Measurements from ENCODE around the gene ARHGEF28.

DNA sequence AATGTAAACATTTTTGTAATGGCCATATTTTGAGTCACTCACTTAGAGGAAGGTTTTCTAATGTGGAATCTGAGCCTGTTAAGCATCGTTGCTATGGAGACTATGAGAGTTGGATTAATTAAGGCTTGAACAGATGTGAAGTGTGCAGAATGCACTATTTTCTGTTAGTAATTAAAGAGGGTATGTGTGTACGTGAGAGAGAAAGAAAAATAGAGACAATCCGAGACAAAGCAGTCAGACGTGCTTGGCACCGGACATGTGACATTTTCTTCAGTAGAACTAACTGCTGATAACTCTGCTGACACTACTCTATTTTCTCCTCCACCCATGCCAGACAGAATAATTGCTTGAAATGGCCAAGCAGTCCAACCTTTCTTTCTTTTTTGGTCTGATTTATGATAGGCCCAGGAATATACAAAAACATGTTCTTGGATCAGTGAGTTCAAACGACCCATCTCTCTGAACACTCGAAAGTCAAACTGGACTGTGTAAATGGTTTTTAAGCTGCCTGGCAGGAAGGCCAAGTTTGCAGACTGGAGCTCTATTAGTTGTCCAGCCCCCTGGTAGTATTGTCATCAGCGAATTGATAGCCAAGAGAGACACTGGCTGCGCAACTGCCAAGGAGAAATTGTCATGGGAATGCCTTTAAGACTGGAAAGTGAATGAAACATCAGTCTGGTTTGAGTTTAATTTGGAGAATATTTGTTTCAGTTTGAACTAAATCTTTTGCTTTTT, 322.1 kb downstream of the ARHGEF28 start:
- TF ChIP-seq ELK1 (IDR thresholded peaks at IDR 0.05; ENCODE audit: borderline replicate concordance, low read depth, low read length) (no peak), POLR2A (IDR thresholded peaks at IDR 0.05; ENCODE audit: low read depth, low read length) (no peak), CTCF (conservative IDR thresholded peaks at IDR 0.05; ENCODE audit: low read depth, low read length) (no peak), MAZ (IDR thresholded peaks at IDR 0.05; ENCODE audit: borderline replicate concordance, low read depth, low read length) (no peak), CEBPB (IDR thresholded peaks at IDR 0.05; ENCODE audit: low read depth, low read length) (no peak), SMC3 (IDR thresholded peaks at IDR 0.05; ENCODE audit: low read depth, low read length) (no peak)
